GM23338 (cell line): ENCODE results near the gene PGBD5. TPM values are rescaled to one million over a fixed set of nuclear protein-coding genes. Genes with fewer than 3 reads are reported as not detected.

Experiments
- ATAC-seq: fragments of 200-7000 bp; cut with Tn5 transposase; 3 replicates; pipeline ENCODE4 v1.9.1; 2020
- DNase-seq: peaks from one replicate; pipeline ENCODE4 v3.0.0-alpha.2; 2015; ENCODE audit warnings: low spot score
- H2AFZ ChIP-seq: fragments of 200-600 bp; sonication (generic); 2 replicates; pipeline ENCODE4 v1.8.0; 2016; ENCODE audit warnings: antibody characterized with exemption, mild to moderate bottlenecking, moderate library complexity
- H3F3A ChIP-seq: fragments of 200-600 bp; sonication (generic); replicated peaks from 2 replicates; pipeline ENCODE4 v1.8.0; 2017; ENCODE audit warnings: antibody characterized with exemption, mixed run types, low read depth
- H3K27ac ChIP-seq: fragments of 200-600 bp; sonication (generic); 2 replicates; pipeline ENCODE4 v1.6.1; 2016; ENCODE audit warnings: low read depth
- H3K27me3 ChIP-seq: fragments of 200-600 bp; sonication (generic); 2 replicates; pipeline ENCODE4 v1.8.0; 2016; ENCODE audit warnings: mild to moderate bottlenecking, mixed run types, moderate library complexity; ENCODE audit not compliant: insufficient read depth
- H3K36me3 ChIP-seq: fragments of 200-600 bp; sonication (generic); 2 replicates; pipeline ENCODE4 v1.8.0; 2016; ENCODE audit warnings: mild to moderate bottlenecking; ENCODE audit not compliant: insufficient read depth
- H3K4me1 ChIP-seq: fragments of 200-600 bp; sonication (generic); 2 replicates; pipeline ENCODE4 v1.8.0; 2016; ENCODE audit warnings: mild to moderate bottlenecking, moderate library complexity; ENCODE audit not compliant: insufficient read depth
- H3K4me2 ChIP-seq: fragments of 200-600 bp; sonication (generic); 2 replicates; pipeline ENCODE4 v1.7.1; 2017; ENCODE audit warnings: mixed run types
- H3K4me3 ChIP-seq: fragments of 200-600 bp; sonication (generic); 2 replicates; pipeline ENCODE4 v1.6.1; 2016; ENCODE audit warnings: mixed run types
- H3K79me2 ChIP-seq: fragments of 200-600 bp; sonication (generic); replicated peaks from 2 replicates; pipeline ENCODE4 v1.8.0; 2017; ENCODE audit warnings: mild to moderate bottlenecking; ENCODE audit not compliant: insufficient read depth
- H3K9me2 ChIP-seq: fragments of 200-600 bp; sonication (generic); 2 replicates; pipeline ENCODE4 v1.8.0; 2017; ENCODE audit not compliant: insufficient read depth
- H4K20me1 ChIP-seq: fragments of 200-600 bp; sonication (generic); replicated peaks from 2 replicates; pipeline ENCODE4 v1.8.0; 2017; ENCODE audit warnings: mild to moderate bottlenecking; ENCODE audit not compliant: insufficient read depth
- H3K27ac Mint-ChIP-seq: 2 replicates; pipeline ENCODE4 v1.8.0; 2020; ENCODE audit warnings: inconsistent platforms, mild to moderate bottlenecking, moderate library complexity, mixed read lengths
- H3K27me3 Mint-ChIP-seq: 3 replicates; pipeline ENCODE4 v1.8.0; 2022; ENCODE audit warnings: low read depth, mild to moderate bottlenecking, moderate library complexity, mixed read lengths, inconsistent platforms; ENCODE audit not compliant: insufficient read depth, poor library complexity
- H3K36me3 Mint-ChIP-seq: 3 replicates; pipeline ENCODE4 v1.8.0; 2021; ENCODE audit warnings: low read depth, mild to moderate bottlenecking, inconsistent platforms, moderate library complexity, mixed read lengths
- H3K4me1 Mint-ChIP-seq: 3 replicates; pipeline ENCODE4 v1.8.0; 2020; ENCODE audit warnings: mild to moderate bottlenecking, inconsistent platforms, mixed read lengths
- H3K4me3 Mint-ChIP-seq: 3 replicates; pipeline ENCODE4 v1.8.0; 2021; ENCODE audit warnings: moderate library complexity, mild to moderate bottlenecking, inconsistent platforms, mixed read lengths
- H3K9me3 Mint-ChIP-seq: 3 replicates; pipeline ENCODE4 v1.8.0; 2020; ENCODE audit warnings: moderate library complexity, mild to moderate bottlenecking, inconsistent platforms, mixed read lengths
- CTCF ChIP-seq, 2 experiments: fragments of 200-600 bp in 1 of 2; sonication (generic) in 1 of 2; conservative IDR thresholded peaks; 2 replicates each; pipeline versions ENCODE4 v1.5.1 to v1.6.1; 2016 to 2017; ENCODE audit warnings: antibody characterized with exemption in 2 of 2, low read depth in 2 of 2, mild to moderate bottlenecking in 2 of 2, moderate library complexity in 1 of 2
- ETS1 ChIP-seq: IDR thresholded peaks from 2 replicates; pipeline ENCODE4 v1.6.1; 2016; ENCODE audit warnings: antibody characterized with exemption
- EZH2 ChIP-seq: fragments of 200-600 bp; sonication (generic); IDR thresholded peaks from one replicate; pipeline ENCODE4 v1.8.0; 2017; ENCODE audit warnings: antibody characterized with exemption, mild to moderate bottlenecking, low read depth; ENCODE audit not compliant: unreplicated experiment
- NANOG ChIP-seq: IDR thresholded peaks from 2 replicates; pipeline ENCODE4 v1.6.1; 2016; ENCODE audit warnings: antibody characterized with exemption, borderline replicate concordance
- REST ChIP-seq: IDR thresholded peaks from one replicate; pipeline ENCODE4 v1.6.1; 2018; ENCODE audit warnings: antibody characterized with exemption; ENCODE audit not compliant: unreplicated experiment
- STAT1 ChIP-seq: IDR thresholded peaks from one replicate; pipeline ENCODE4 v1.6.1; 2016; ENCODE audit warnings: antibody characterized with exemption; ENCODE audit not compliant: unreplicated experiment
- ZNF114 ChIP-seq: fragments of 250-450 bp; sonication (Bioruptor Pico); IDR thresholded peaks from 2 replicates; pipeline ENCODE4 v1.5.0; 2020; ENCODE audit warnings: mild to moderate bottlenecking, moderate library complexity
- ZNF331 ChIP-seq: fragments of 250-450 bp; sonication (Bioruptor Pico); IDR thresholded peaks from 2 replicates; pipeline ENCODE4 v1.5.0; 2020; ENCODE audit warnings: low read depth, mild to moderate bottlenecking, moderate library complexity
- polyA plus RNA-seq: library from polyadenylated mRNA; unstranded; fragments of >200 nt; fragmentation: Nextera tagmentation; extraction: Ambion mirVana; gene quantifications from 2 replicates; pipeline ENCODE4 v1.2.1, GENCODE V29; 2016
- total RNA-seq: library from RNA; depleted of rRNA; stranded (reverse); fragments of >200 nt; shearing (Covaris generic); gene quantifications from 2 replicates; pipeline ENCODE4 v1.2.3, GENCODE V29; 2014

PGBD5 gene
- total and polyA plus RNA-seq, 2 experiments from 2014 or later = 3.4 to 16.6 TPM

- Histone ChIP-seq H3K4me2 (no peak overlapping the region), H3K9me2 (no peaks in the 10 kb centered on the region), H3K27me3 (peaks cover 5% of the 10 kb centered on the region; the same call in 1 of the 2 replicates), H2AFZ (no peak overlapping the region), H3K27ac (no peak overlapping the region), H3K4me1 (peaks cover 9% of the 10 kb centered on the region; the same call in 1 of the 2 replicates), H3K4me3 (no peak overlapping the region), H3K36me3 (no peaks in the 10 kb centered on the region), H4K20me1 (no peaks in the 10 kb centered on the region), H3K79me2 (no peaks in the 10 kb centered on the region), H3F3A (0 out of 2 replicates have a peak, but pooled peaks cover 2% of the 10 kb centered on the region)
- Mint-ChIP-seq H3K27ac (no peak overlapping the region), H3K4me3 (no peak overlapping the region), H3K27me3 (peaks cover 11% of the 10 kb centered on the region), H3K36me3 (no peaks in the 10 kb centered on the region; the same call in 2 of the 3 replicates), H3K9me3 (no peaks in the 10 kb centered on the region), H3K4me1 (peaks cover 16% of the 10 kb centered on the region)
- ATAC-seq = no peak
- no peak for TF ChIP-seq CTCF (conservative IDR thresholded peaks at IDR 0.05; ENCODE audit: low read depth in 2 of 2)
- TF ChIP-seq STAT1 = no peak
- no peak for TF ChIP-seq NANOG
- no peak for TF ChIP-seq ETS1
- no peak for TF ChIP-seq ZNF331
- TF ChIP-seq REST = no peak
- TF ChIP-seq EZH2 = no peak
- TF ChIP-seq ZNF114 (CRISPR knock-in tag) = no peak
- DNase-seq = no peak
These were observed 139.3 kb downstream of the PGBD5 start for GRCh38 chr1:230286890-230287269.
